Endometrial microvascular endothelial cells (primary cell): ENCODE data around the gene OR13A1. TPM values are rescaled to one million over a fixed set of nuclear protein-coding genes. Genes with fewer than 3 reads are reported as not detected.
"Not testable (repeated sequence)": the region's sequence is repeated elsewhere in the genome, so short reads cannot be mapped to it uniquely, and the experiment has no call there.

Source experiments
- in situ Hi-C: cut with HindIII; loops from 2 replicates; pipeline ENCODE4 v1.10.0; 2017; ENCODE audit warnings: low sequenced_read_pairs, low pct_unique_long_range_greater_than_20kb; ENCODE audit errors: inconsistent ontology term
- total RNA-seq: library from RNA; depleted of rRNA; stranded (reverse); fragments of >200 nt; gene quantifications from one replicate; pipeline ENCODE4 v1.2.3, GENCODE V29; 2015; ENCODE audit errors: inconsistent ontology term

OR13A1 gene
- total RNA-seq, 1 donor from 2014 or later = not detected

- in situ Hi-C loops = no loop called here
Measured at GRCh38 chr10:45294681-45295080, 20.7 kb downstream of the OR13A1 start.

- in situ Hi-C loops = no loop called here
Measured at GRCh38 chr10:45286980-45287379, 28.4 kb downstream of the OR13A1 start.

GRCh38 chr10:45282061-45282460 is 33.3 kb downstream of the OR13A1 start:
- in situ Hi-C loops = no loop called here

GRCh38 chr10:45280113-45280760 is 35.2 kb downstream of the OR13A1 start:
- in situ Hi-C loops = no loop called here

GRCh38 chr10:45279682-45280081 is 35.7 kb downstream of the OR13A1 start:
- in situ Hi-C loops = no loop called here

- in situ Hi-C loops = no loop called here
Measured at GRCh38 chr10:45278860-45279498, 36.4 kb downstream of the OR13A1 start.

- in situ Hi-C loops = not testable (repeated sequence)
Measured at GRCh38 chr10:45276146-45276545, 39.3 kb downstream of the OR13A1 start.

GRCh38 chr10:45274364-45274763 is 41.0 kb downstream of the OR13A1 start:
- in situ Hi-C loops = no loop called here

- in situ Hi-C loops = not testable (repeated sequence)
Measured at GRCh38 chr10:45267777-45268176, 47.6 kb downstream of the OR13A1 start.

GRCh38 chr10:45265996-45266395 is 49.4 kb downstream of the OR13A1 start:
- in situ Hi-C loops = no loop called here

- in situ Hi-C loops = no loop called here
Measured at GRCh38 chr10:45261946-45262345, 53.5 kb downstream of the OR13A1 start.

- in situ Hi-C loops = no loop called here
Measured at GRCh38 chr10:45261243-45261775, 54.1 kb downstream of the OR13A1 start.

- in situ Hi-C loops = not testable (repeated sequence)
Measured at GRCh38 chr10:45260635-45261034, 54.8 kb downstream of the OR13A1 start.

GRCh38 chr10:45259786-45260495 is 55.5 kb downstream of the OR13A1 start:
- in situ Hi-C loops = not testable (repeated sequence)

- in situ Hi-C loops = no loop called here
Measured at GRCh38 chr10:45257600-45257999, 57.8 kb downstream of the OR13A1 start.

- in situ Hi-C loops = no loop called here
Measured at GRCh38 chr10:45256246-45256645, 59.2 kb downstream of the OR13A1 start.

- in situ Hi-C loops = no loop called here
Measured at GRCh38 chr10:45255706-45256105, 59.7 kb downstream of the OR13A1 start.

- in situ Hi-C loops = no loop called here
Measured at GRCh38 chr10:45254892-45255291, 60.5 kb downstream of the OR13A1 start.

- in situ Hi-C loops = no loop called here
Measured at GRCh38 chr10:45253183-45253914, 62.1 kb downstream of the OR13A1 start.
